ENCODE results near the gene SLC24A3.

SLC24A3 gene

DNA sequence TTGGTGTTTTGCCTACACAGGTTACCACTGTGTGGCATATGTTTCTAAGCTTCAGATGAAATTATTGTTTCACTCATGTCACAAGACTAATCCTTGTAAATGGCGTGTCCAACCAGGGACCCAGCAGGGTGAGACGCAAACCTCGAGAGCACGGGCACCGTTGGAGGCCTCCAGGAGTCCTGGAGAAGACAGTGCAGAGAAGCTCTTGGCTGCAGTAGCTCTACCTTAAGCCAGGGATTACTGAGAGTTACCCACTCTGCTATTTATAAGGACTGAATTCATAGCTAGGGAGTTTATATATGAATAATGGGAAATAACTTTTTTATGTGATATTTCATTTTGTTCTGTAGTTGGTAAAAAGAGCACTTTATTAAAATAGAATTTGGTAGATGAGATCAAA is 137.4 kb downstream of the SLC24A3 start:
- no peak for DNase-seq

DNA sequence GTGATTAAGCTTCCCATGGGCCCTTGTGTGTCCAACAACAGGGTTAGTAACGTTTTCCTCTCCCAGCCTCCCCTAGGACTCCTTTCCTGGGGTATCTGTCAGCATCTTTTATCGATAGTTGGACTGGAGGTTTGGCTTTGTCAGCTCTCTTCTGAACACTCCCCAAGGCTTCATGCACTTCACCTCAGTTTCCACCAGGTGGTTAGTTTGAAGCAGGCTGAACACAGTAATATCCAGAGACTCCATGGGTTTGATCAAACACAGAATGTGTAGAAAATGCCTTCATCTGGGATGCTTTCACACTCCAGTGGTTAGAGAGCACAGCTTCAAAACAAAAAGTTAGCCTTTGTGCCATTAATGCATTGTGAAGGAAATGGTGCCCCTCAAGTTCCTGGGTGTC is 139.1 kb downstream of the SLC24A3 start:
- DNase-seq: no peak

DNA sequence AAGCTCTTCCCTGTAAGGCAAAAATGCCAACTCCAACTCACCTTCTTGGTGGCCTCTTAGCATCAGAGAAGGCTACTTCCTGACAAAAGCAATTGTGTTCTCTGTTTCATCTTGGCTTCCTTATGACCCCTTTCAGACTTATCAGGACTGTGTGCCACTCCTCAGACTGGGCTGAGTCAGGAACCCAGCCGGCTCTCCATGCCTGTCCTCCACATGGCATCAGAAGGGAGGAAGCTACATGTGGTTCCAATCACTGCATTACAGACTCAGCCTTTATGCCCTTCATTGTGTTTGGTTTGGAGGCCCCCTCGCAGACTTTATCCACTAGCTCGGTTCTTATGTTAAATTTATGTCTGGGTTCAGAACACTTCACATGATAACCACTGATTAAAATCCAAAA is 142.5 kb downstream of the SLC24A3 start:
- DNase-seq: no peak

DNA sequence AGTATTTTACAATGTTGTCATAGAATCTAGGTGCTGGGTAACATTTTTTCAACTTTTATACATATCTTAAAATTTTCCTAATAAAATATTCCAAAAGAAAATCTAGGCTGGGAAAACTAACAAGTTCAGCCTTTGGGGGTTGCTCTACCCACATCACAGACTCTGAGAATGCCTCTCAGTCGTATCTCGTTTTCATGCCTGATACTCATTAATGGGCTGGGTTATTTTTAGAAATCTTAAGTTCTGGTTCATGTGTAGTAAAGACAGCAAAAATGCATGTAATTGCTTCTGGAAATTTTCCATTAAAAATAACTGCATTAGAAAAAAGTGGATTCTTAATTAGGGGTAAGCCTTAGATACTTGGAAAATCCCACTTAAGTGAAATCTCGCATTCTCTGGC is 149.3 kb downstream of the SLC24A3 start:
- no peak for DNase-seq

DNA sequence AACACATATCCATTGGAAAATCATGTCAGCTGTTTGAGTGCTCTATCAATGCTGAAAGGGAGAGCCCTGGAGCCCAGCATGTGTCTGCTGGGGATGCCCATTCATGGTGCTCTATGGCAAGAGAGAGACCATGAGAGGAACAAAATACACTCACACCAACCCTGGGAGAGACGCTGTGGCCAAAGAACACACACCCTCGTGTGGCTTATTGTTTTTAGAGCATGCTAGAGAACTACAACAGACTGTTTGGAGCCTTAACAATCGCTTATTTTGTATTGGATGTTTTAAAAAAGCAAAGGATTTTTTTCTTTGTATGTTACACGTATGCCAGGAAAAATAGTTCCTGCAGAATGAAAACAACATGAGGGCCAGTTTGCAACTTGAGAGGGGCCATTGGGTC is 151.0 kb downstream of the SLC24A3 start:
- no peak for DNase-seq

DNA sequence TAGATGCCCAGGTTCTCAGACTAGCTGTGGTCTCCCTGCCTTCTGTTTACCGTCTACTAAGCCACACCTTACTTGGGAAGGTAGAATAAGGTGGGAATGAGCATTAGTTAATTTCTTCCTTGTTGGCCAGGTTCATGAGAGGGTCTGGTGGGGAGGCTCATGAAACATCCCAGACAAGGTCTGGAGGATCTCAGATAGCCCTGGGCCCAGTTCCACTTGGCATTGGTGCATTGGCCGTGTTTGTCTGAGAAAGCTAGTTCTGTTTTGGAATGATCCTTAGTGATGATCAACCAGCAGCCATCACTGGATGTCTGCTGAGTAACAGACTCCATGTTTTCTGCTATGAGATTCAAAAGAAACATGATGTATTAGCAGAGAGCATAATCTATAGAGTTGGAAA is 155.1 kb downstream of the SLC24A3 start:
- DNase-seq: no peak

DNA sequence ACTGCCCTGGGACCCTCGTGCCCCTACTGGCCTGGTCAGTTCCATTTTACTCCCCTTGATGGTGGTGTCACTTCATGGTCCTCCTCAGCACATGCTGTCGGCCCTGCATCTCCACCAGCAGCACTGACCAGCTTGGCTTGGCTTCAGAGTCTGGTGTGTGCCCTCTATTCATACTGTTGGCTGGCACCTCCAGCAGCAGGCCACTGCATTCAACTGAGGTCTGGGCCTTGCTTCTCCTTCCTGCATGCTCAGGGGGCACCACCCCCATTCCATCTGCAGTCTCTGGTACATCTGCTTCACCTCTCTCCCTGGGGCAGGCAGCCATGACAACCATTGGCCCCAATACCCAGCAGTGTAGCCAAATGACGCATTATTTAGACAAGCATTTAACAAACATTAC is 155.9 kb downstream of the SLC24A3 start:
- DNase-seq: no peak

DNA sequence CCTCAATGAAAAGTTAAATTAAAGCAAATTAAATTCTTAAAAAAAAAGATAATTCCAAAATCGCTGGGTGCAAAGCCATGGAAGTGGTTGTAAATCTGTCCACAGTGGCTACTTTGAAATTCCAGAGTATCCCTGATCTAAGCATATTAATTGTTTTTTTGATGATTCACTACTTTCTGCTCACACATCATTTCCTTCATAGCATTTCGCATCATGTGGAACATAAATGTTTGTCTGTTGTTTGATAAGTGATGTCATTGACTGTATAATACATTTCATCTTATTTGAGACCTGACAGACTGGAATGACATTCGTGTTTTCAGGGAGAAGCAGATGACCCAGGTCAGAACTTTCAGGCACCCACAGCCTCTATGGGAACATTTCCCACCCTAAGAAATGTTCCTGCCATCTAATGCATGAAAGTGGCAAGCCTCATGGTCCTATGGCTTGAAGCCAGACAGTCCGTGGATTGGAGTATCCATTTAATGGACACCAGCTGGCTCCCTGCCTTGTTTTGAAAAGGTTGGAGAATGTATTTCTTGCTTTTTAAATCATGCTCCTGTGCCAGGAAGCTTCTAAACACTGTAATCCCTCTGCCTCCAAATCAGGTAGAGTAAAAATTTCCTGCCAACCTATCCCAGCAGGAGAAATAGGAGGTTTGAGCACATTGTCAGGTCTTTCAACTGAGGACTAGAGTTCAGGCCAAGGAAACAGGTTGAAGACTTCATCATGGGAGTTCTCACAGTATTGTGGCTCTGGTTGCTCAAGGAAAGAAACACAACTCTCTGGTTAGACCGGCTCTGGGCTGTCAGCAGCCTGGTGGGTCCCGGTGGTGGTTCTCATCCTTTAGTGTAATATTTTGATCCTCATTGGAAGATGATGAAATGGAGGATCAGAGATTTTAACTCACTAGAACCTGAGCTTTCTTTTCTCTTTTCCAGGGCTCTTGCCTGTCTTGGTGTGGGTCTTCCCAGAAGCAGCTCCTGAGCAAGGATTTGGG is 157.9 kb downstream of the SLC24A3 start:
- DNase-seq: no peak

DNA sequence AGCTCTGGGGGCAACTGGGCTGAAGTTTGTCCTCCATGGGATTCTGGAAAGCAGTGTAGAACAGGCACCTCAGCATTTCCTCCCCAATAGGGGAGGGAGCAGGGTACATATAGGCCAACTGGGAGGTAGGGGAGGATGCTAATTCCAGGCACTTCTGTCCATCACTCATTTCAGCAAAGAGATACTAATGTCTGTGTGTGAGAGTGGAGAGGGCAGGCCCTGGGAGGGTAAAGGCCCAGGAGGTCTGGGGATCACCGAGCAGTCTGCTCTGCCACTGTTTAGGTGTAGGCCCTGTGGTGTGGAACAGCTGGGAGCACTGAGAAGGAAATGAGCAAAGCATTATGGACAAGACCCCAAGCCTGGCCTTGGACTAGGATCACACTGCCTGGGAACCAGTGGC is 158.7 kb downstream of the SLC24A3 start:
- DNase-seq: no peak

DNA sequence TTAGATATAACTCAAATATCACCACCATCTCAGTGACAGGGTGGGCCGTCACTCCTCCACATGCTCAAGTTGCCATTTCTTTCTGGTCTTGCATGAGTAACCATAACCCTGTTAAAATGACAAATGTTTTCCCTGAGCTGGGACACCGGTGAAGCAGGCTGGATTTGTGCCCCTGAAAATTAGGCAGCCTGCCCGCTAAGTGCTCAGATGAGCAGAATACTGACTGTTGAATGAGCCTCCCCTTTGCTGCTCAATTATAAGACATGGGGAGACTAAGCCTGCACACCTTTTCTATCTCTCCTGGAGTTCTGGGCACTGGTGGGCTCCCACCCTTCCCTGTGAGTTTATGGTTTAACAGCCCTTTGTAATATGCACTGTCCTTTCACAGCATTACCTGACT is 161.8 kb downstream of the SLC24A3 start:
- no peak for DNase-seq

DNA sequence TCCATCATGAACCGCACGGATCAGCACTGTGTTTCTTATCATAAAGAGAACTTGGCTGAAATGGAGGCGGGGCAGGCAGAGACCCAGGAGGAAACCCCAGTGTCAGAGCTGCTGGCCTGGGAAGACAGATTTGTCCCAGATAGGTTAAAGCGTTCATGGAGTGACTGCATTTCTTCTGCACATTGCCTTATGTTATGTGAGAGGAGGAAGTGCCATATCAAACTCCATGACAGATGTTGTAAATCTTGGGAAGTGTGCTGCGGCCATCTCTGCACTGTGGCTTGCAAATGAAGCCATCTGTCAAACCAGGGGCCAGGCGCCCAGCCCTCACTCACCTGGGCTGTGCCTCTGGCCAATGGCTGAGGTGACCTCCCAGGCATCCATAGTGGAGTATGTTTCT is 163.0 kb downstream of the SLC24A3 start:
- DNase-seq: no peak

DNA sequence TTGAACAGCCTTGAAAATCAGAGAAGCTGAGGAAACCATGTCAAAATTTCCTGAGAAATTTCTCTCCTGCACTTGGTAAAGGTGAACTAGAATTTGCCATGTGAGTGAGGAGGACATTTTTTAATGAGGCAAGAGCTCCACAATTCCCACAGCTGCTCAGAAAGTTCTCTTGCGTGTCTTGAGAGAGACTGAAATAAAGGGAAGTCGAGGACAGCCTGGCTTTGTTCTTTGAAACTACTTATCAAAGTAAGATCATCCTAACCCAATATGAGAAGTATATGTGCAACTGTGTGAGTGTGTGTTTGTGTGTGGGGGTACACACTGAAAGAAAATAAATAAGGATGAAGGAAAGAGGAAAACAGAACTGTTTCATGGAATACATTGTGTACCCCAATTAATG is 163.4 kb downstream of the SLC24A3 start:
- no peak for DNase-seq

DNA sequence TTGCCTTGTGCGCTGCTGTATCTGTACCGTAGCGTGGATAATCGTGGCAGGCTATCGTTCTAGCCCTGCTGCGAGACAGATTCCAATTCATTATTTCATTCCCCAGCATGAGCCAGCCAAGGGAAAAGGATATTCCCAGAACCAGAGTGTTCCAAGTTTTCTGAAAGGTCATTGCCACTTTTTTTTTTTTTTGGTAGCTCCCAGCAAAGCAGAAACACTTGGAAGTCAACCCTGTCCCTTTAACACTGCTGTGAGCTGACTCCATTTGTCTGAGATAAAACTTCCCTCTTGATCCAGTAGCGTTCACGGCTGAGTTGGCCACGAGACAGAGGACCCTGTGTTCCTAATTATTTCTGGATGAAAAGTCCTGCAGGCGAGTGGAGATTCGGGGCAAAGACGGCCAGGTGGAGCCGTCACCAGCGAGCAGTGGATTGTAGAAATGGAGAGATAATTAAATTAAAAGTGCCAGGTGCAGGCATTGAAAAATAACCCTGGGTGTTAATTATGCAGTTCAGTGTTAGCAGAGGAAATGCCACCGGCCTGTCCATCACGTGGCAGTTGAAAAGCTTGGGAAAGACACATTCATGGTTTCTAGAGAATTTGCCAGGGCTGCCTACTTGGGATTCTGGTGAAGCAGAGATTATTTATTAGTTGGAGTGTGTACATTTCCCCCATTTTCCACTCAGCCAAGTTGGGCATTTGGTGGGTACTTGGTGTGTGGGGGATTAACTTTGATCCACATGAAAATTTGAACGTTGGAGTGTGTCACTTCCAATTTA is 164.2 kb downstream of the SLC24A3 start:
- no peak for DNase-seq

DNA sequence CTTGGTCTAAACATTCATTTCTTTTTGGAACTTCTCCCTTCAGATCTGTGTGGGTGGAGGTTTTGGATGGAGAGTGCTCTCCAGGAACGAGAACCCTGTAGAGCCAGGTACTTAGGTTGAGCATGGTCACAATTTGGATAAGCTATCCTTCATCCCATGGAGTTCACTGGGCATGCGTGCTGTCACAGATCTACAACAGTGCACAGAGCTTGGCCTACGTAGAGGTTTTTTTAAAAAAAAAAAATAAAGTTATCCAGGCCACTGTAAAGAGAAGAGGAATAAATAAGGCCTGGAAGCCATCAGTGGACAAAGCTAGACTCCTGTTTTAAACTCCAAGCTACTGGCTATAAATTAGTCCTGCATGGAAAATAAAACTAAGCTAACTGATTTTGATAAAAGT is 165.6 kb downstream of the SLC24A3 start:
- DNase-seq: no peak

DNA sequence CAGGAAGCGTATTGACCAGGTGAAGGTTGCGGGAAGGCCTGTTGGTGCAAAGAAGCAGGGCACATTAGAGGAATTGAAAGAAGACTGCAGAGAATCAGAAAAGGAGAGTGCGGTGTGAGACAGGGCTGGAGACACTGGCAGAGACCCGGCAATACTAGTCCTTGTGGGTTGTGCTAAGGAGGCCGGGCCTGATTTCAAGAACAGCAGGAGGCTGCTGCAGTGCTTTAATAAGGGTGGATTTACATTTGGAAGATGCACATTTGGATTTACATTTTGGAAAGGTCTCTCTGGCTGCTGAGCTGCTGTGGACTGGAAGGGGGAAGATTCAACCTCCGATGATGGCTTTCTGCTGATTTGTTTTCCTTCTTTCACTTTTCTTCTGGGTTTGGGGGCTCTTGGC is 167.8 kb downstream of the SLC24A3 start:
- DNase-seq: no peak

DNA sequence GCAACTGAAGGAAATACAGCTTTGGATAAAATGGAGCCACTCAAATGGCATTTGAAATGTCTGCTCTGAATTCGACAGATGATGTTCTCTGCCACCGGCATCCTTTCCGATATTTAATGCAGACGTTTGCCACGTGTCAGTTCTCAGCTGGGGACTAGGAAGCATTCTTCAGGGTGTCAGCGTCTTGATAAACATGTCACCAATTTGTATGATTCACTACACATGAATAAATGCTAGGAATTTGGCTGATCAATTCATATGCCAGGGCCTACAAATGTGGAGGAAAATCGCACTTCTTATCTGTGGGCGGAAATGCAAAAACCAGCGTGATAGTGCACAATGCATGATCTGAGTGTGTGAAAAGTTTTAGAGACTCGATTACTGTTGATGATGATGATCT is 169.5 kb downstream of the SLC24A3 start:
- DNase-seq: no peak

DNA sequence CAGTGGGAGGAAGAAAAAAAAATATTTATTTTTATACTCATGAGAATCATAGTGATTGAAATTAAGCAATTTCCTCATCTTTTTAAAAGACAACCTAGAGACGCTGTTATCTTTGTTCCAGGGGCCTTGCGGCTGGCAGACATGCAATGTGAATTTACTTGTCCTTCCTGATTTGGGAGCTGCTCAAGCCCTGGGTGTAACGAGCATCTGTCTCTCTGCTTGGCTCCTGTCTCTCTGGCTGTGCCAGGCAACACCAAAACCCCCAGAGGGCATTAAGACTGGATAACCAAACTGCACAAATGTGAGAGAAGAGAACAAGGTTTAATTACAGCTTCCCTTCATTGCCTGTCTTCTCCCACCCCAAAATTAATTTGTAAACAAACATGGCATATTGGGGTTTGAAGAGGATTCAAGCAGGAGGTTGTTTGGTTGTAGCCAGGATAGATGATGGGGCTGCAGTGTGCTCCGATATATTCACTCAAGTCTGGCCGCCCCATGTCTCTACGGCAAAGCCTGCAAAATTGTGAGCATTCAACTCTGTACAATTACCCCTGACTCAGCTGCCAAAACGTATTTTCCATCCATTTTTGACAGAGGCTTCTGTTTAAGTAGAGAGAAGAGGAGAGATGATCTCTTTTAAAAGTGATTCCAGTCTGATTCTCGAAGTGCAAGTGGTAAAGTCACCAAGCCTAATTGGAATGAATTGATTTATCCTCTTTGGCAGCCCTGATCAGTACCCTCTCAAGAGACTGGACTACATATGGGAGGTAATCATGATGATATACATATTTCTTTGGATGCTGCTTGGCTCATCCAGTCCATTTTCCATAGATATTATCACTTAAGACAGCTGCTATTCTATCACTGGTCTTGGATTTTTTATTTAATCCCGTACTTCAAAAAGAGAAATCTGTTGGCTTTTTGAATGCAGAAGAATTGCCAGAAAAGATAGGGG is 170.2 kb downstream of the SLC24A3 start:
- no peak for DNase-seq

DNA sequence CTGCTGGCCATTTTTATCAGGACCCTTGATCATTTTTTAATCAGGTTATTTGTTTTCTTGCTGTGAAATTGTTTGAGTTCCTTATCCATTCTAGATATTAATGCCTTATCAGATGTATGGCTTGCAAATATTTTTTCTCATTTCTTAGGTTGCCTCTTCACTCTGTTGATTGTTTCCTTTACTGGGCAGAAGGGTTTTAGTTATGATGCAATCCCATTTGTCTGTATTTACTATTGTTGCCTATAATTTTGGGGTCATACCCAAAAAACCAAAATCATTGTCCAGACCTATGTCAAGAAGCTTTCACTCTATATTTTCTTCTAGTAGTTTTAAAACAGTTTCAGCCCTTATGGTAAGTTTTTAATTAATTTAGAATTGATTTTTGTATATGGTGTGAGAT is 172.5 kb downstream of the SLC24A3 start:
- DNase-seq: no peak

DNA sequence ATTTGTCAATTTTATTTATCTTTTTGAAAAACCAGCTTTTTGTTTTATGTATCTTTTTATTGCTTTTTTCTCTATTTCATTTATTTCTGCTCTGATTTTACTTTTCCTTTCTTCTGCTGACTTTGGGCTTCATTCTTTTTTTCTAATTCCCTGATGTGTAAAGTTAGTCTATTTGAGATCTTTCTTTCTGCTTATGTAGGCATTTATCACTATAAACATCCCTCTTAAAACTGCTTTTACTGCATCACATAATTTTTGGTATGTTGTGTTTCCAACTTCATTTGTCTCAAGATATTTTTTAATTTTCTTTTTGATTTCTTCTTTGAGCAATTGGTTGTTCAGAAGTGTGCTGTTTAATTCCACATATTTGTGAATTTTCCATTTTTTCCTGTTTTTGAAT is 174.8 kb downstream of the SLC24A3 start:
- DNase-seq: no peak

DNA sequence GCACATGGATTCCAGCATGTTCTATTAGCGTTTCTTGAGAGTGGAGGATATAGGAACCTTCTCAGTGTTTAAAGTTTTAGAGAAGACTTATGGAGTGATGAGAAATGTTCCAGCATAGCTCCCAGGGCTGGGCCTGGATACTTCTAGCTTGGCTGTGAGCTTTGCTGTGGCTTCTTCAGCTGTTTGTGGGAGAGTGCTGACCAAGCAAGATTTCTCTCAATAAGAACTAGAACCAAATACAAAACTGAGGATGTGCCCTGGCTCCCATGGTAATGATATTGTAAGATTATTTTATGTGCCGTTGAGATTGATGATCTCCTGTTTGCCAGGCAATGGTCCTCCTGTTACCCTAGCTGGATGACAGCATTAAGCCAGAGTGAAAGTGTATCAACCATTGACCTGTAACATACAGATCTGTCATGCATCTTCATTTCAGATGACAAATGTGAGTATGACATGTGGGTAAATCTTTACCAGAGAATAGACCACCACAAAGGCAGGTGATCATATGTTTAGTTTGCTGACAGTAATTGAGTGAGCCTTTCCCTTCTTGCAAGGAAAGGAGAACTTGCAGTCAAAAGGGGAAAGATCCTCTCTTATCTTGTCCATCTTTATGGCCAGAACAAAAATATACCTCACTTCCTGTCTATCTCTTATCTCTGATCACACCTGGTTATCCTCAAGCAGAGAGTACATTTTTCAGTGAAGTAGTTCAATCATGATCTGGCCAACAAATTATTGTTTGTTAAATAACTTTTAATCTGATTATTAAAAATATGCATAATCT is 180.1 kb downstream of the SLC24A3 start:
- no peak for DNase-seq

DNA sequence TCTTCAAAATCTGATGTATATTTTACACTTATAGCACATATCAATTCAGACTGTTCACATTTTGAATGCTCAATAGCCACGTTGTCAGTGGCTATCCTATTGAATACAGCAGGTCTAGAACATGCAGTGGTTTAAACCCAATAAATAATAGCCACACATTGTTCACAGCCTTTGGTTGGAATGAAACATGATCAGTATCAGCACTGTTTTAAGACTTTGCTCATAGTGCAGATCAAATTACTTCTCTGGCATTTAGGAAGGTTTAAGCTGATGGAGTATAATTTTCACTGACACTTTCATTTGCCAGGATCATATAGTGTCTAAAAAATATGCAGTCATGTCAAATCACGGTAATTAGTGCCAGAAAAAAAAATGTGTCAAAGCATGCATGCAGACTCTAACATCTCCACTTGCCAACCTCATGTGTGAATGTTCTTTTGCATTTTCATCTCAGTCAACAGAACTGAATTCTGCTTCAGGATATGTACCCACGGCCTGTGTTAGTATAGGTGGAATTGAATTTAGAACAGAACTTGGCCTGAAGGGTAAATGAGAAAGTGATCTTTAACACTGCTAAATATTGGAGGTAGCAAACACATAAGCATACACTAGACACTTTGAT is 184.1 kb downstream of the SLC24A3 start:
- DNase-seq: no peak

DNA sequence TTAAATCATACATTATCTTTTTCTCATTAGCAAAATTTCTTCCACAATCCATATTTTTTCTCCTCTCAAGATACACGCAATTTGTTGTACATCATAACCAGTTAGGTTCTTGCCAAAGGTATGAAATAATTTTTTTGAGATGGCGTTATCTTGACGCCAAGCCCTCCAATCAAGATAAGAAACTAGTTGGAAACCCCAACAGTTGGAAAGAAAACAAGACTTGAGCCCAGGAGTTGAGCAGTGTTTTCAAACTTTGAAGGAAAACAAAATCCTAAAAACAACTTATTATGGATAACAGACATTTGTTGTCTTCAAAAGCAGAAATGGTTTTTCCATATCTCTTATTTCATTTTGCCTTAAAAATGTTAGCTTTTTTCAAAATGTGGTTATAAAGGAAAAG is 184.8 kb downstream of the SLC24A3 start:
- no peak for DNase-seq

All from activated naive CD4-positive, alpha-beta T cell treated with Interleukin-2 at 50 U/mL for 16 hours (primary cell).